Stimulated activated CD4-positive, alpha-beta T cell treated with anti-CD3 and anti-CD28 coated beads, TNF-alpha, amount 100 ng/mL, for 24 hours (primary cell): ENCODE measurements around the gene GAL.

Experiments
- DNase-seq, 3 experiments: peaks; one replicate each; pipeline ENCODE4 v3.0.0-alpha.2; 2020; ENCODE audit warnings: low read depth in 3 of 3

GAL gene

DNA sequence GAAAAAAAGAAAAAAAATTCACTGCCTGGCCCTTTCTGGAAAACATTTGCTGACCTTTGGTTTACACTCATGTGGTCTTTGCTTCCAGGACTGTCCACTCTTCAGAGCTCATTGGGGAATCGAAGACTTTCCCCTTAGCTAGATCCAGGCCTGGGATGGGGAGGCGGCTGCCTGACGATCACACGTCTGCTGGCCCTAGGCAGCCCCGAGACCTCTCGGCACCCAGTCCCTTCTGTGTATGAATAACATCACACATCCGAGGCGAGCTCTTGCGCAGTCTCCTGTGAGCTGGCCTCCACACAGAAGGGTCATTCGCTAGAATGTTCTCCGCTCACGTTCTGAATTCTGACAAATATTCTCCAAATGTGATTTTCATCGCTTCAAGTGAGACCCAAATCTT is 25.7 kb upstream of the GAL start:
- no peak for DNase-seq

DNA sequence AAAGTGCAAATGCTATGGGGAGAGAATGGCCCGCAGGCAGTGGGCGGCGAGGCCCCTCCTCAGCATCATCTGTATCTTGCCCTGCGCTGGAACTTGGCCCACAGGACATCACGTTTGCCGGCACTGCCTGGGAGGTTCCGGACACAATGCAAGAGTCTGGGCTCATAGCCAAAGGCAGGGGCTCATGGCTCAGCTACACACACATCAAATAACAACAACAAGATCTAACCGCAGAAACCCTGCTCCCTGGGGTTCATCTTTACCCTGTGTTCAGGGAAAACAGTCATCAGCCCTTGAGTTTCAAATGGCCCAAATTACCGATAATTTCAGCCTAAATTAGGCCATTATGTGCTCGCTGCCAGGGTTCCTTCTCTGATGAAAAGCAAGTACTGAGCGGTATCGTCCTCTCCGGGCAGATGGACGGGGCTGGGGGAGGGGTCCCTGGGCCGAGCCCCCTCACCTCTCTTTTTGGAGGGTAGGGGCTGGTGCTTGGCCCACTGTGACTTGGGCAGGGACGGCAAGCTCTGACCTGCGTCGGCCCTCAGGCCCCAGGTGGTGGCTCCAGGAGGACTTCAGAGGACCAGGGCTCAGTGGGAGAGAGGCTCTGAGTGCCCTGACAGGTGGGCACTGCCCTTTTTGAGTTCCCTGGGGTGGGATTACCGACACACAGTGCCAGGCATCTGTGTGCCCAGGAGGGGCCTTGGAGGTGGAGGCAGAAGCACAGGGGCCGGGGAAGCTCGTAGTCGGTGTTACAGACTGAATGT is 25.0 kb upstream of the GAL start:
- no peak for DNase-seq

DNA sequence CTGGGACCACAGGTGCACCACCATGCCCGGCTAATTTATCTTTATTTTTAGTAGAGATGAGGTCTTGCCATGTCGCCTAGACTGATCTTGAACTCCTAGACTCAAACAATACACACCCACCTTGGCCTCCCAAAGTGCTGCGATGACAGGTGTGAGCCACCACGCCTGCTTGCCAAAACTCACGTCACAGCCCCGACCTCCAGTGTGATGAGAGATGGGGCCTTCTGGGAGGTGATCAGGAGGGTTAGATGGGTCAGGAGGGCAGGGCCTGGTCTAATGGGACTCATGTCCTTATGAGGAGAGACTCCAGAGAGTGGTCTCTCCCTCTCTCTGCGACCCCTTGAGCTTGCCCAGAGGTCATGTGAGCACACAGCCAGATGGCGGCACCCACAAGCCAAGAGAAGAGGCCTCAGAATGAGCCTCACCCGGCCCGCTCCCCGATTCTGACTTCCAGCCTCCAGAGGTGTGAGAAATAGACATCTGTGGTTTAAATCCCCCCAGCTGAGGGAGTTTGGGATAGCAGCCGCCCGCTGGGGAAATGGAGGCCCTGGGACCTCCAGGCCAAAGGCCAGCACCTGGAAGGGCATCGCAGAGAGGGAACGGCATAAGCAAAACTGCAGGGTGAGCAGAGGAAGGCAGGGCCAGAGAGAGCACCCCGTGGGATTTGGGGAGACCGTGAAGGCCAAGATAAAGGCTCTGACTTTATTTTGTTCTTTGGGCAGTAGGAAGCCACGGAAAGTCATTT is 24.1 kb upstream of the GAL start:
- DNase-seq: no peak

DNA sequence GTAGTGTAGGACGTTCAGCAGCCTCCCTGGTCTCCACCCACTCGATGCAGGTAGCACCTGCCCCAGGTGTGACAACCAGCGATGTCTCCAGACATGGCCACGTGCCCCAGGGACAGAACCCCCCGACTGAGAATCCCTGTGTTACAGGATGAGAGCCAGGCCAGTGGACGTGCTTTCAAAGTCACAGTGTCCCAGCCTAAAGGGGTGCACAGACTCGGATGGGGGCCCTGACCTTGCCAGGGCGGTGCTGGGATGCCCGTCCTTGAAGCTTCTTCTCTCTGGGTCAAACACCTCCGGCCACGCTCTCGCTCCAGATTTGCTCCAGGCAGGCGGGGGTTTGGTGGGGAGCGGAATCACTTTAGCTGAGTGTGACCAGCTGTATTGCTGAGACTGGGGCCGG is 23.3 kb upstream of the GAL start:
- no peak for DNase-seq

DNA sequence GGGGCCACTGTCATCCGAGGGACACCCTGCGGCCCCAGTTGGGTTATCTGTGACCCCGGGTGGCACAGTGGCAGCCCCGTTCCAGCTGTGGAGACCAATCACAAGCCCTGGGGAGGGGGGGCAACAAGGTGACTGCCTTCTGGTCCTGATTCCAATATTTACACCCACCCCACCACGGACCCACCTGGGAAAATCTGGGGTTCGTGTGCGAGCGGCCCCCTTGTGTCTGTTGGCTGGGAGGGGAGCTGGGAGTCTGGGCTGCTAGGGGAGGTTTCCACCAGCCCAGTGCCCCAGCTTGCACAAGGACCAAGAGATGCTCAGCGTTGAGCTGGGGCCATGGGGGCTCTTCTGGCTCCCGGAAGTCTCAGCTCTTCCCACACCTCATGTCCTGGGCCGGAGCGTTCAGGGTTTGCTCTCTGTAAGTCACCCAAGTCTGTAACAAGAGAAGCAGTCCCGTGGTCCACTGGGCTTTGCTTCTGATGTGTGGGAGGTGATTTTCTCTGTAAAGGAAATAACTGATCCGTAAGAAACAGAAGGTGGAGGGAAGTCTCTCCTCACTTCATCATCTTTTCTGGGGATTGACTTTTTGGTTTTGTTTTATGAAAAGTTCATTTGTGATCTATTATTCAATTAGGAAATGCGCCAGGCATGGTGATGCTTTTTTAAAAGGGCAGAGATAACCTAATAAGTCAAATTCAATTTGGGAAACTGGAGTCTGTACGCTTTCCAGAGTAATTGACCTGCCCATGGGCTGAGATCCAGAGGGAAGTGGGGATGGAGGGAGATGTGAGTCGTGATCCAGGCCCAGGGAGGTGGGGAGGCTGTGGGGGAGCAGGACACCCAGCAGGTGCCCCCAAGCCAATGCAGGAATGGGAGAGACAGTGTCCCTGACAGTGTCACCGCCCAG is 22.4 kb upstream of the GAL start:
- DNase-seq: no peak

DNA sequence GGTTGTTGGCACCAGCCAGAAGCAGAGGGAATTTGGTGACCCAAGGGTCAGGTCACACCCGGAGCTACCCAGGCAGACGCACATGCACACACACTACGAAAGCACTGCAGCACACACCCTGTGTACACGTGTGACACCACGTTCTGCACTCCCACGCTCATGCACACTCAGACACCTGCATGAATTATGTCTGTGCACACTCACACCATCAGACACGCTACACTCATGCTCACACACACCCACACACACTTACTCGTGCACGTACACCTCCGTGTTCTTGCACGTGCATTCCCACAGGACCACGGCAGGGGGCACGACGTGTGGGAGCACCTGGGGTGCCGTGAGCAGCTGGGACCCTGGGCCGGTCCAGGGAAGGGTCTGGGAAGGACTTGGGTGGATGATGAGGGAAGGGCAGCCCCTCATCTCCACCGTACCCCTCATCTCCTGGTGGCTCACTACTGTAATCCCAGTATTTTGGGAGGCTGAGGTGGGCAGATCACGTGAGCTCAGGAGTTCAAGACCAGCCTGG is 20.8 kb upstream of the GAL start:
- DNase-seq: no peak

DNA sequence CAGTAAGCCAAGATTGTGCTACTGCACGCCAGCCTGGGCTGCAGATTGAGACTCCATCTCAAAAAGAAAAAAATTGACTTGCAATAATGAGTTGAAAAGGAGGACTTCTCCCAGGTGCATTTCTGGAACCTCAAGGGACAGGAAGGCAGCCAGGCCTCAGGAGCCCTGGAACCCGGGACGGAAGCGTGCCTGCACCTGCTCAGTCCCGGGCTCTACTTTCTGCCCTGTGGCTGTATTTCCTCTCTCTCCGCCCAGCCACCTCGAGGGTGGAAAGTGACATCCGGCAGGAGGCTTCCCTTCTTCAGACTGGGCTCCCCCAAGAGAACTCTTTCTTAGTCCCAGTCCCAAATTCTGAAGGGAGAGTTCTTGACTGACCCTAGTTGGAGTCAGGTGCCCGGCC is 20.2 kb upstream of the GAL start:
- no peak for DNase-seq

DNA sequence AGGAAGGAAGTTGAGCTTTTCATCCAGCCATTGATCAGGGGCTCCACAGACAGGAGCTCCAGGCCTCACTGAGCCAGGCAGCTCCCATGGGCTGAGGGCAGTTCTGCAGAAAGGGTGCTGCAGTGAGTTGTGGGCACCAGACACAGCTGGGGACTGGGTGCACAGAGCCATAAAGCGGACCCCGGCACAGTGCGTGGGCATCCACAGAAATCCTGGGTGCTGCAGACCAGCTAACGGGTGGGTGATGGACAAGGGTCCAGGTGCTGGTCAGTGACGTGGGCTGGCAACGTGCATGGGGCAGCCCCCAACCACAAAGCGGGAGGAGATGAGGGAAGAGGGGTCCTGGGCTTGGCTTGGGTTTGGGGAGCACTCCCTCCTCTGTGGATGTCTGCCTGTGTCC is 19.4 kb upstream of the GAL start:
- no peak for DNase-seq

DNA sequence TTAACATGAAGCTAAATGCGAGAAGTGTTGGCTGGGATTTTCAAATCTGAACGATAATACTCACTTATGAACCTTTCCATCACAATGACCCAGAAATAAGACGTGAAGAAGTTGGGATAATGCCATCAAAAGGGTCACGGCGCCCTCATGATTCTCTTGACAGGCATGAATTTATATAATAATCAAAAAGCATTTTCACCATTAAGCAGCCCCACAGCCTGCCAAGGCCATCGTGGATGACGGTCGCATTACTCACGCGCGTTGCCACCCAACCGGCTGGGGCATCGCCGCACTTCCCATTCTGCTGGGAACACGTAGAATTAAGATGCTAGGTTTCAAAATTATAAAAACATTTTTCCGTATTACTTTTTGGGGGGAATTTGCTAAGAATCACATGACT is 18.9 kb upstream of the GAL start:
- DNase-seq: no peak

DNA sequence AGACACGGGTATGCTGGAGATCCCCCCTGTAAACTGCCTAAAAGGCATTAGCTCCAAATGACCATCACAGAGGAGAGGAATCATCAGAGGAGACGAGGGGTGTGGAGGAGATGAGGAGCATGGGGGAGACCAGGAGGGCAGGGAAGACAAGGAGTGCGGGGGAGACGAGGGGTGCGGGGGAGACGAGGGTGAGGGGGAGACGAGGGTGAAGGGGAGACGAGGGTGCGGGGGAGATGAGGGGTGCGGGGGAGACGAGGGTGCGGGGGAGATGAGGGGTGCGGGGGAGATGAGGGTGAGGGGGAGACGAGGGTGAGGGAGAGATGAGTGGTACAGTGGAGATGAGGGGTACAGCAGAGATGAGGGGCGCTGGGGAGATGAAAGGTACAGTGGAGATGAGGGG is 17.5 kb upstream of the GAL start:
- DNase-seq: no peak

DNA sequence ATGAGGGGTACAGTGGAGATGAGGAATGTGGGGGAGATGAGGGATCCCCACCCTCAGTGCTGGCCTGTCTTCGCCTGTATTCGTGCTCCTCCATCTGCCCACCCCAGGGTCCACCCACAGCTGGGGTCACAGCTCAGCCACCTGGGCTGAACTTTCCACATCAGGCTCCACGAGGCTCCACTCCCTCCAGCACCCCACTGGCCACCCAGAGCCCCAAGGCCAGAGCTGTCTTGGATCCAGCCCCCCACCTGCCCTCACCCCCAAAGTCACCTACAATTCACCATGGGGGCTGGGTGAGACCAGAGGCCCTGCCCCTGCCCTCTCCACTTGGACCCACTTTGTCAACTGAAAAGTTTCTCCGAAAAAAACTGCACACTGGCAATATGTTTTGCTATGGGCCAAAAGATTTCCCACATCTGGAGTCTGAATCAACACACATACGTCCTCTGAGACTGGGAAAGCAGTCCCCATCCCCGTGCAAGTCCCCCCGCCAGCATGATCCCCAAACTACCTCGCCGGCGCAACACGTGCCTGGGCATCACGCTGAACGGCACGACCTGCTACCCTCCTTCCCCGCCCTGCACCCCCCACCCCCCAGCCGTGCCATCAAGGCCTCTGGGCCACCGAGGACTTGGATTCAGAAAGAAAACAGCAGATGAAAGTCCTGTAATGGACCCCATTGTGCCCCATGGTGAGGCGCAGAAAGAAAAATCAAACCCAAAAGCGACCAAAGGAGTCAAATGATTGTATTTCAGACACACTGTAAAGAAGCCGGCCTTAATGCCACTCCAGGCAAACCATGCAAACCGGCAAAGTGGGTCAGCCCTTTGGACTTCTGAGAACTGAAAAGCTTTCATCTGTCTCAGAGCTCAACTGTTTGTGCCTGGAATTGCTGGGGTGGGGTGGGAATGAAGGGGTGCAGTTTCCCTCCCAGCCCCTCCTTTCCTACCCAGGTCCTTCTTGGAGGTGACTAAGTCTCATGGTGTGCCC is 16.5 kb upstream of the GAL start:
- no peak for DNase-seq

DNA sequence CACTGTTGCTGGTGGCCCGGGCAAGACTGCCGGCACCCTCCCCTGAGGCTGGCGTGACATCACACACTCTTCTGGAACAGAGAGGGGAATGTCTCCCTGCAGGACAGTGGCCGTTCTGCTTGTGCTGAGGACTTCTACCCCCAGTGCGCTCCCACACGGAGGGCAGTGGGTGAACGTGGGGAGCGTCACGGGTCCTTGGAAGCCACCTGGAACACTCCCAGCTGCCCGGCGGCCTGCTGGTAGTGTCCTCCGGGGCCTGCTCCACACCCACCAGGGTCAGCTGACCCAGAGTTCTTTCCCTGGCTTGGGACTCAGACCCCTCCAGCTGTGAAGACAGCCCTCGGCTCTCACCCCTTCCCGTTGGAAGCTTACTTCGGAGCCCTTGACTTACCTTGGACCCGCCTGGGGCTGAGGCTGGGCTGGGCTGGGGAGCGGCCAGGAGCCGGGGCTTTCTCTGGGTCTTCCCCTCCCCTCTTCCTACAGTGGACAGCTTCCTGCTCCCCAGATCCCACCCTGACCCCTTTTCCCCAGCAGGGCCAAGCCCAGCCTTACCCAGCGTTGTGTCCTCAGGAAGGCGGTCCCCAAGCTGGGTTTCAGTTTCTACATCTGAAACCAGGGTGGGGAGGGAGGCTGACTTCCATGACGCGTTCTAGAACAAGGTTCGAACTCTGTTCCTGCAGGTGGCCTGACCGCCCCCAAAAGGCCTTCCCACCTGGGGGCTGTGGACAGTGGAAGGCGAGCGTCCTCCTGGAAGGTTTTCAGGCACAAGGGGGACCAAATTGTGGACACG is 14.8 kb upstream of the GAL start:
- no peak for DNase-seq

DNA sequence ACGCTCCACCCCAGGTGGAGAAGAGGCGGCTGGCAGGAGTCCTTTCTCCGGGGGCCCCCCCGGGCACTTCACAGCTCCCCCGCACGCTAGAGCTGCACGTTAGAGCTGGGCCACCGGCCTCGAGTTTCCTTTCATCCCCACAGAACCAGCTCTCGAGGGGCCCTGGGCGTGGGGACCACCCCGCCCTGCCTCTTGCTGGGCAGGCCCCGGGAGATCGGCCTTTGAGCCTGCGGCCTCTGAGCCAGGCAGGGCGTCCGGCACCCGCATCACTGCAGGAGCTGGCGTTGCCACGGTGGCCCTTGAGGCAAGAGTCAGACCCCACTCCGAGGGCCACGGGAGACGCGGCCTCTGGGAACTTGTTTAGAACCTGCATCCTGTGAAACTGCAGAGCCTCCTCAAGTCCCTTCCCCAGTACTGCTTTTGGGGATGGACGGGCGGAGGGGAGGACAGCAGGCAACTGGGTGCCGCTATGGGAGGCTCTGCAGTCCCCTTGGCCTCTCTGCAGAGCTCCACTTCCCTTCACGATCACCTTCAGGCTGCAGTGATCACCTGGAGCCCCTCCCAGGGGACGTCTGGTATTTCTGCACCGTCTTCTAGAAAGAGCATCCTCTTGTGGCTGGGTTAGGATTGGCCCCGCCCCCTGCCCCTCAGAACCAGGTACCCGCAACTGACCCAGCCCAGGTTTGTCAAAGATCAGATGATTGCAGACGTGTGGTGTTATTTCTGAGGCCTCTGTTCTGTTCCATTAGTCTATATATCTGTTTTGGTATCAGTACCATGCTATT is 13.9 kb upstream of the GAL start:
- no peak for DNase-seq

DNA sequence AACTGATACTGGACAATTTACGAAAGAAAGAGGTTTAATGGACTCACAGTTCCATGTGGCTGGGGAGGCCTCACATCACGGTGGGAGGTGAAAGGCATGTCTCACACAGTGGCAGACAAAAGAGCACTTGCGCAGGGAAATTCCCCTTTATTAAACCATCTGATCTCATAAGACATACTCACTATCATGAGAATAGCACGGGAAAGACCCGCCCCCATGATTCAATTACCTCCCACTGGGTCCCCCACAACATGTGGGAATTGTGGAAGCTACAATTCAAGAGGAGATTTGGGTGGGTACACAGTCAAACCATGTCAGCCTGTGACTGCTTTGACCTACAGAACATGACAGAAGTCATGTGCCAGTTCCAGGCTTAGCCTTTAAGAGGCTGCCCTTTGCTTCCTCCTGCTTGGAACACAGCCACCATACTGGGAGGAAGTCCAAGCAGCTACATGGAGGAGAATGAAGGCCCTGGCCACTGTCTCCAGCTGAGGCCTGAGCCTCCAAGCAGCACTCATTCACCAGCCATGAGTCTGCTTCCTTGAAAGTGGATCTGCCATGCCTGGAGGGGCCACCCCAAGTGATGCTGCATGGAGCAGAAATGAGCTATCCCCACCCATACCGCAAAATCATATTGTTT is 10.9 kb upstream of the GAL start:
- no peak for DNase-seq

DNA sequence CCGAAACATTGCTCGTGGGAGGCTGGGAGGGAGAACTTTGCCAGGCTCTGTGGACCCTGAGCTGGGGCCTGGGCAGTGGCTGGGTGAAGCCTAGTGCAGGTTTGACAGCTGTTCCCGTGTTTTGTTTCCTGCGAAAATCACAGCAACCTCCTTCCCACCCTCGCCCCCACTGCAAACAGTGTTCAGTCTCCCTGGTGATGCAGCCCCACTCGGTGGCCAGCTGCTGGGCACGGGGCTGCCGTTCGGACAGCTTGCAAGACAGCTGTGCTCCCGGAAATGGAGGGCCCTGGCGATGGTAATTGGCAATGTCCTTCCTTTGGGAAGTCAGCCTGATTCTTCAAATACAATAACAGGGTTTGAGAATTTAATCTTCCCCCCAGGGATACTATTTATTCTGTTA is 10.4 kb upstream of the GAL start:
- no peak for DNase-seq

DNA sequence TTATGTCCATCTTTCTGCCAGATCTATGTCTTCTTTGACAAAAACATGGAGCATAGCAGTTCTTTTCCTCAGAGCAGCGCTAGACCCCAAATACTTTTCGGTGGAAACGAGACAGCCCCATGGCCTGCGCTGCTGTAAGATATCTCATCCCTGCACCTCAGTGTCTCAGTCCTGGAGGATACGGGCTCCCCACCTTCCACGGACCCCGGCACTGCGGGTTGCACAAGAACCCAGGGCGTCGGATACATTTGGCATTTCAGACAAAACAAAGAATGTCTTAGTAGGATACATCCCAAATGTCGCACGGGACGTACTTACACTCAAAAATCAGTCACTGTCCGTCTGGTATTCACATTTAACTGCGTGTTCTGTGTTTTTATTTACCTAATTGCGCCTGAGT is 9.9 kb upstream of the GAL start:
- DNase-seq: no peak

DNA sequence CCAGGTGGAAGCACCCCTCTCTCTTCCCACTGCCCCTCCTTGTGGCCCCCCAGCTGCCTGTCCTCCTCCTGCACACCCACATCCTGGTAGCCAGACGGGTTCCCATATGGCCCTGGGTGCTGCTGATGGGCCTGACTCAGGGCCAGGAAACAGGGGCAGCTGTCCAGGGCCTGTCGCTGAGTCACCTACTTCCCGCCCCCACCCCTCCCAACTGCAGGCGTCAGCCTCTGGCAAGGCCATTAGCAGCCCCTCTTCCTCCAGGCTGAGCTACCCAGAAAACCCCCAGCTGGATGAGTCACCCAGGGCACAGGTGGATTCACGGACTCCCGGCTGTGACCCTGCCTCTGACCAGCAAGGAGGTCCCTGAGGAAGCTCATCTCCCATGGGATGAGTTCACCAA is 6.9 kb upstream of the GAL start:
- DNase-seq: no peak

DNA sequence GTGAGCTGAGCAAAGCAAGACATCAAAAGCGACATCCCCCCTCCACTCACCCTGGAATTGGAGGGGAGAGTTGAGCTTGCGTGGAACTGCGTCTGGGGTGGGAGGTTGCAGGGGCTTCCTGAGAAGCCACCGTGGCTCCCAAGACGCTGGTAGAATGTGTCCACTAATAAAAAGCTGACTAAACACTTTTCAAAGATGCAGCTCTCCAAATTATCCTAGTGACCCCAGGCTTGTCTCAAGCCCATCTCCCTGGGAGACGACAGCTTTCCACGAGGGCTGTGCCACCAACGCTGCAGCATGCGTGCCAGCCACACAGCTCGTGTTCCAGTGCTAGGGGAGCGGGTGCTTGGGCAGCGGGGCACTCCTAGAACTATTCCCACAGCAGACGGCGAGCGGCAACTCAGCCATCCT is 6.3 kb upstream of the GAL start:
- DNase-seq: no peak
